ENCODE data around the gene ZNF582.
A peak's percentile ranks its signal among the peaks of the same experiment; 100 is the strongest.
"Not testable (repeated sequence)": the region's sequence is repeated elsewhere in the genome, so short reads cannot be mapped to it uniquely, and the experiment has no call there.

Gene ZNF582

GRCh38 chr19:56350416-56351045 lies 42.8 kb downstream of the ZNF582 start:
- peak; percentile 10 to 69 for DNase-seq

GRCh38 chr19:56348289-56348877 lies 45.0 kb downstream of the ZNF582 start:
- DNase-seq: peak in 1 of 2 experiments; percentile 30

- DNase-seq: no peak
Measured at GRCh38 chr19:56347163-56347778, 46.1 kb downstream of the ZNF582 start.

GRCh38 chr19:56341948-56342347 lies 51.4 kb downstream of the ZNF582 start:
- DNase-seq: no peak

- not testable (repeated sequence) for DNase-seq
Measured at GRCh38 chr19:56339031-56339430, 54.3 kb downstream of the ZNF582 start.

GRCh38 chr19:56337077-56337476 lies 56.3 kb downstream of the ZNF582 start:
- DNase-seq: not testable (repeated sequence)

GRCh38 chr19:56335371-56335770 lies 58.0 kb downstream of the ZNF582 start:
- not testable (repeated sequence) for DNase-seq

- DNase-seq: peak; percentile 24 to 64
Measured at GRCh38 chr19:56333506-56333905, 59.8 kb downstream of the ZNF582 start.

All from NCI-H524 (cell line).